Right lobe of liver (tissue), 4 donors: Measurements from ENCODE around the gene NTM.

Source experiments
- POLR2A ChIP-seq: fragments of 450-650 bp; IDR thresholded peaks from one replicate; pipeline ENCODE4 v1.6.1; 2017; ENCODE audit warnings: antibody characterized with exemption, mild to moderate bottlenecking
- TF ChIP-seq, protein P1 (sequence below), 4 donors: fragments of 200-600 bp in 3 of 4; fragments of 450-650 bp in 1 of 4; IDR thresholded peaks; one replicate each; pipeline versions ENCODE4 v1.5.1 to v1.8.0; 2016 to 2022; ENCODE audit warnings: antibody characterized with exemption in 4 of 4, mild to moderate bottlenecking in 2 of 4
- donor health status: DM: no; HTN: no; CAD: no.
- donor health status: DM: no; HTN: no; CAD: no.
- donor health status: DM: no; HTN: yes; CAD: no.

DNA sequence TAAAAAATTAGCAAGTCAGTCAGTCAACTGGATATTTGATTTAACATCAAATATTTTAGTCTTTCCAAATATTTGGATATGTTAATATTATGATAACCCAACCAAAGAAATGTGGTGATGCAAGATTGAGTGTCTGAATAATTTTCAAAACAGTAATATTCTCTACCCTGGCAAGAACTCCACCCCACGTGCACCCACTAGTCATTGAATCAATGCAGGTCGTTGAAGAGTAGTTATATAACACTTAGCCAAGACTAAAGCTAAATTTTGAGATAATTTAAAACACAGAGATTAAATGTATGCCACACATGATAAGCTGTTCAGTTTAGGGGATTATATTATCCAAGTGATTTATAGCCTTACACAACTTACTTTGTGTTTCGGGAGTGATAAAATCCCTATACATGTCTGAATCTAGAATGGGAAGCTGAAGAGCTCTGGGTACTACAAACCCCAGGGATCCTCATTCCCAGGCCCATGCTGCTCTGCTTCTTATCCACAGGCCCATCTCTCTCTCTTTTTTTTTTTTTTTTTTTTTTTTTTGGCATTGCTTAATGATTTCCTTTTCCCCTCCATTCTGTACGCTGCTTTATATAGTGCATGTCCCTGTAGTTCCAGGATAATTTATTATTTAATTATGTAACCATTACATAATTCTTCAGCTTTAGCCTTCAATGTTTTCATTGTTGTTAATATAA is 392.9 kb downstream of the NTM start:
- TF ChIP-seq, protein P1, sequence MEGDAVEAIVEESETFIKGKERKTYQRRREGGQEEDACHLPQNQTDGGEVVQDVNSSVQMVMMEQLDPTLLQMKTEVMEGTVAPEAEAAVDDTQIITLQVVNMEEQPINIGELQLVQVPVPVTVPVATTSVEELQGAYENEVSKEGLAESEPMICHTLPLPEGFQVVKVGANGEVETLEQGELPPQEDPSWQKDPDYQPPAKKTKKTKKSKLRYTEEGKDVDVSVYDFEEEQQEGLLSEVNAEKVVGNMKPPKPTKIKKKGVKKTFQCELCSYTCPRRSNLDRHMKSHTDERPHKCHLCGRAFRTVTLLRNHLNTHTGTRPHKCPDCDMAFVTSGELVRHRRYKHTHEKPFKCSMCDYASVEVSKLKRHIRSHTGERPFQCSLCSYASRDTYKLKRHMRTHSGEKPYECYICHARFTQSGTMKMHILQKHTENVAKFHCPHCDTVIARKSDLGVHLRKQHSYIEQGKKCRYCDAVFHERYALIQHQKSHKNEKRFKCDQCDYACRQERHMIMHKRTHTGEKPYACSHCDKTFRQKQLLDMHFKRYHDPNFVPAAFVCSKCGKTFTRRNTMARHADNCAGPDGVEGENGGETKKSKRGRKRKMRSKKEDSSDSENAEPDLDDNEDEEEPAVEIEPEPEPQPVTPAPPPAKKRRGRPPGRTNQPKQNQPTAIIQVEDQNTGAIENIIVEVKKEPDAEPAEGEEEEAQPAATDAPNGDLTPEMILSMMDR (IDR thresholded peaks at IDR 0.05) = no peak
- no peak for TF ChIP-seq POLR2A
